ENCODE results near the gene GIGYF2.

GRCh38 chr2:232688201-232688600, 8.9 kb upstream of the GIGYF2 start:
- TF ChIP-seq, protein P1, sequence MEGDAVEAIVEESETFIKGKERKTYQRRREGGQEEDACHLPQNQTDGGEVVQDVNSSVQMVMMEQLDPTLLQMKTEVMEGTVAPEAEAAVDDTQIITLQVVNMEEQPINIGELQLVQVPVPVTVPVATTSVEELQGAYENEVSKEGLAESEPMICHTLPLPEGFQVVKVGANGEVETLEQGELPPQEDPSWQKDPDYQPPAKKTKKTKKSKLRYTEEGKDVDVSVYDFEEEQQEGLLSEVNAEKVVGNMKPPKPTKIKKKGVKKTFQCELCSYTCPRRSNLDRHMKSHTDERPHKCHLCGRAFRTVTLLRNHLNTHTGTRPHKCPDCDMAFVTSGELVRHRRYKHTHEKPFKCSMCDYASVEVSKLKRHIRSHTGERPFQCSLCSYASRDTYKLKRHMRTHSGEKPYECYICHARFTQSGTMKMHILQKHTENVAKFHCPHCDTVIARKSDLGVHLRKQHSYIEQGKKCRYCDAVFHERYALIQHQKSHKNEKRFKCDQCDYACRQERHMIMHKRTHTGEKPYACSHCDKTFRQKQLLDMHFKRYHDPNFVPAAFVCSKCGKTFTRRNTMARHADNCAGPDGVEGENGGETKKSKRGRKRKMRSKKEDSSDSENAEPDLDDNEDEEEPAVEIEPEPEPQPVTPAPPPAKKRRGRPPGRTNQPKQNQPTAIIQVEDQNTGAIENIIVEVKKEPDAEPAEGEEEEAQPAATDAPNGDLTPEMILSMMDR (conservative IDR thresholded peaks at IDR 0.05; ENCODE audit: low read depth, low read length): no peak
- no peak for TF ChIP-seq SMC3 (IDR thresholded peaks at IDR 0.05; ENCODE audit: low read depth, low read length)
- no peak for TF ChIP-seq POLR2A (IDR thresholded peaks at IDR 0.05; ENCODE audit: low read depth, low read length)
- no peak for TF ChIP-seq MAZ (IDR thresholded peaks at IDR 0.05; ENCODE audit: borderline replicate concordance, low read depth, low read length)
- TF ChIP-seq CEBPB (IDR thresholded peaks at IDR 0.05; ENCODE audit: low read depth, low read length): no peak
- no peak for TF ChIP-seq RCOR1 (IDR thresholded peaks at IDR 0.05; ENCODE audit: insufficient replicate concordance, low read length)
- no peak for TF ChIP-seq RAD21 (IDR thresholded peaks at IDR 0.05; ENCODE audit: low read length)
- TF ChIP-seq USF2 (IDR thresholded peaks at IDR 0.05; ENCODE audit: low read depth, low read length): no peak
- no peak for TF ChIP-seq CHD1 (IDR thresholded peaks at IDR 0.05; ENCODE audit: low read depth, low read length)
- TF ChIP-seq ELK1 (IDR thresholded peaks at IDR 0.05; ENCODE audit: borderline replicate concordance, low read depth, low read length): no peak
- TF ChIP-seq MXI1 (IDR thresholded peaks at IDR 0.05; ENCODE audit: borderline replicate concordance, low read depth, low read length): no peak

All from IMR-90 (cell line).